Left ventricle myocardium inferior (tissue), 1 donor: Measurements from ENCODE around the gene ANXA5. TPM values are rescaled to one million over a fixed set of nuclear protein-coding genes. Genes with fewer than 3 reads are reported as not detected.
"Not testable (repeated sequence)": the region's sequence is repeated elsewhere in the genome, so short reads cannot be mapped to it uniquely, and the experiment has no call there.

ENCODE experiments used
- DNase-seq: peaks from one replicate; pipeline ENCODE4 v3.0.0-alpha.2; 2020
- H3K27ac ChIP-seq: fragments of 200-600 bp; replicated peaks from 2 replicates; pipeline ENCODE4 v1.8.0; 2021
- H3K27me3 ChIP-seq: fragments of 200-600 bp; 2 replicates; pipeline ENCODE4 v1.8.0; 2021; ENCODE audit warnings: low read depth
- H3K36me3 ChIP-seq: fragments of 200-600 bp; 2 replicates; pipeline ENCODE4 v1.8.0; 2021
- H3K4me1 ChIP-seq: fragments of 200-600 bp; 2 replicates; pipeline ENCODE4 v1.8.0; 2021
- H3K4me3 ChIP-seq: fragments of 200-600 bp; 2 replicates; pipeline ENCODE4 v1.8.0; 2021; ENCODE audit warnings: mild to moderate bottlenecking, moderate library complexity
- H3K9me3 ChIP-seq: fragments of 200-600 bp; replicated peaks from 2 replicates; pipeline ENCODE4 v1.8.0; 2021
- intact Hi-C: fragments of 100-400 bp; cut with micrococcal nuclease; formaldehyde crosslinking; loops from one replicate; pipeline ENCODE4 v1.11.0; 2022
- total RNA-seq: library from RNA; stranded (reverse); fragmentation: NEBNext Ultra II Directional; extraction: Animal tissue kit (Norgen Biotek cat#: 25700); gene quantifications from one replicate; pipeline ENCODE4 v1.2.1, GENCODE V29; 2021
- TF ChIP-seq, protein P1 (sequence below): fragments of 200-600 bp; IDR thresholded peaks from 2 replicates; pipeline ENCODE4 v1.8.0; 2021; ENCODE audit warnings: antibody characterized with exemption, mild to moderate bottlenecking, borderline replicate concordance
- donor health status: DM: no; HTN: yes; CAD: no; lungs with severe emphysema.

ANXA5 gene
- total RNA-seq, 1 donor from 2014 or later = 99.7 TPM

- TF ChIP-seq, protein P1, sequence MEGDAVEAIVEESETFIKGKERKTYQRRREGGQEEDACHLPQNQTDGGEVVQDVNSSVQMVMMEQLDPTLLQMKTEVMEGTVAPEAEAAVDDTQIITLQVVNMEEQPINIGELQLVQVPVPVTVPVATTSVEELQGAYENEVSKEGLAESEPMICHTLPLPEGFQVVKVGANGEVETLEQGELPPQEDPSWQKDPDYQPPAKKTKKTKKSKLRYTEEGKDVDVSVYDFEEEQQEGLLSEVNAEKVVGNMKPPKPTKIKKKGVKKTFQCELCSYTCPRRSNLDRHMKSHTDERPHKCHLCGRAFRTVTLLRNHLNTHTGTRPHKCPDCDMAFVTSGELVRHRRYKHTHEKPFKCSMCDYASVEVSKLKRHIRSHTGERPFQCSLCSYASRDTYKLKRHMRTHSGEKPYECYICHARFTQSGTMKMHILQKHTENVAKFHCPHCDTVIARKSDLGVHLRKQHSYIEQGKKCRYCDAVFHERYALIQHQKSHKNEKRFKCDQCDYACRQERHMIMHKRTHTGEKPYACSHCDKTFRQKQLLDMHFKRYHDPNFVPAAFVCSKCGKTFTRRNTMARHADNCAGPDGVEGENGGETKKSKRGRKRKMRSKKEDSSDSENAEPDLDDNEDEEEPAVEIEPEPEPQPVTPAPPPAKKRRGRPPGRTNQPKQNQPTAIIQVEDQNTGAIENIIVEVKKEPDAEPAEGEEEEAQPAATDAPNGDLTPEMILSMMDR = no peak
- DNase-seq = no peak
- Histone ChIP-seq H3K9me3 (no peaks in the 10 kb centered on the region), H3K36me3 (no peaks in the 10 kb centered on the region), H3K4me1 (peaks cover 28% of the 10 kb centered on the region), H3K27me3 (no peaks in the 10 kb centered on the region), H3K27ac (peak overlapping the region; percentile 11), H3K4me3 (no peak overlapping the region)
- intact Hi-C loops = no loop called here
Measured at GRCh38 chr4:121738780-121739535, 42.2 kb upstream of the ANXA5 start.

DNA sequence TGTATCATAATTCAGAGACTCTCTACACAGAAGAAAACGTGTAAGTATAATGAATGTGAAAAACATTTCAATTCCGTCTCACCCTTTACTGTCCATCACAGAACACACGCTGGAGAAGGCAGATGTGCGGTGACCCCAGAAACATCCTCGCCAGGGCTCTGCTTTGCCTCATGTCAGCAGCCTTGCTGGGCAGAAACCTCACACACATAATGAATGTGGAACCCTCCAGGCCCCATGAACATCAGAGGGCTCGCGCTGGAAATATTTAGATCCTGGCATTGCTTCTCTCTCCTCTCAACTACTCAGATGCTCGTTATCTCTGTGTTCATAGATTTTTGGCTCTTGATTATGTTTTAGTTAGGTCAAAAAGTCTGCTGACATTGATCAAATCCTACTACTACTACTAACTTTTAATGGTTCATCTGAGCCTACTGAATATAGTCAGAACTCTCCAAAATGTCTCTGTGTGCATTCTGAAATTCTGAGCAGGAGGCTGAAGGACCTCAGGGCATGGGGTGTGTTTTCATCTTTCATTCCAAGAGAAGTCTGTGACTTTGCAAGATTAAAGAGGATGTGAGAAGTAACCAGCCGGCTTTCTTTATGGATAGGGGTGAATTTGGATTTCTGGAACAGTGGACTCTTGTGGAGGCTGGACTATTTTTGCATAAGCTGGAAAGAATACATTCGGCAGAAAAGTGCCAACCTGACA is 41.2 kb upstream of the ANXA5 start:
- DNase-seq = no peak

GRCh38 chr4:121736735-121737351 is 40.1 kb upstream of the ANXA5 start:
- no peaks in the 10 kb centered on the region for H3K9me3 ChIP-seq
- no peaks in the 10 kb centered on the region for H3K36me3 ChIP-seq
- peaks cover 28% of the 10 kb centered on the region for H3K4me1 ChIP-seq
- no peak overlapping the region for H3K4me3 ChIP-seq
- TF ChIP-seq, protein P1 = peak; percentile 58
- no peaks in the 10 kb centered on the region for H3K27me3 ChIP-seq
- intact Hi-C loops = no loop called here
- no peak for DNase-seq
- no peak overlapping the region for H3K27ac ChIP-seq

More for the DNA sequence above, 41.2 kb upstream of the ANXA5 start:
- H3K27ac ChIP-seq = no peak overlapping the region
- H3K9me3 ChIP-seq = no peaks in the 10 kb centered on the region
- H3K4me3 ChIP-seq = no peak overlapping the region
- H3K4me1 ChIP-seq = peaks cover 28% of the 10 kb centered on the region
- TF ChIP-seq, protein P1 = no peak
- no peaks in the 10 kb centered on the region for H3K36me3 ChIP-seq
- intact Hi-C loops = no loop called here
- H3K27me3 ChIP-seq = no peaks in the 10 kb centered on the region

GRCh38 chr4:121734571-121734970 is 37.8 kb upstream of the ANXA5 start:
- TF ChIP-seq, protein P1 = no peak
- no peak for DNase-seq
- Histone ChIP-seq H3K27ac (no peak overlapping the region), H3K27me3 (no peaks in the 10 kb centered on the region), H3K4me3 (no peak overlapping the region), H3K36me3 (no peaks in the 10 kb centered on the region), H3K4me1 (peaks cover 16% of the 10 kb centered on the region), H3K9me3 (no peaks in the 10 kb centered on the region)
- intact Hi-C loops = no loop called here

DNA sequence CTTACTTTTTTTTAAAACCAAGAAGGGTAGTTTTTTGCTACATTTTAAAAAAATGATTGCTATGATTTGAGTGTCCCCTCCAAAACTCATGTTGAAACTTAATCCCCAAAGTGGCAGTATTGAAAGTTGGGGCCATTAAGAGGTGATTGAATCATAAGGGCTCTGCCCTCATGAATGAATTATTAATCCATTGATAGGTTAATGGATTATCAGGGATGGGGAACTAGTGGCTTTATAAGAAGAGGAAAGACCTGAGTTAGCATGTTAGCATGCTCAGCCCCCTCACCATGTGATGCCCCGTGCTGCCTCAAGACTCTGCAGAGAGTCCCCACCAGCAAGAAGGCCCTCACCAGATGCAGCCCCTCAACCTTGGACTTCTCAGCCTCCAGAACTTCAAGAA is 37.2 kb upstream of the ANXA5 start:
- Histone ChIP-seq H3K27me3 (no peaks in the 10 kb centered on the region), H3K36me3 (no peaks in the 10 kb centered on the region), H3K4me1 (peaks cover 11% of the 10 kb centered on the region), H3K9me3 (no peaks in the 10 kb centered on the region), H3K4me3 (no peak overlapping the region), H3K27ac (no peak overlapping the region)
- intact Hi-C loops = no loop called here
- no peak for DNase-seq
- TF ChIP-seq, protein P1 = no peak

DNA sequence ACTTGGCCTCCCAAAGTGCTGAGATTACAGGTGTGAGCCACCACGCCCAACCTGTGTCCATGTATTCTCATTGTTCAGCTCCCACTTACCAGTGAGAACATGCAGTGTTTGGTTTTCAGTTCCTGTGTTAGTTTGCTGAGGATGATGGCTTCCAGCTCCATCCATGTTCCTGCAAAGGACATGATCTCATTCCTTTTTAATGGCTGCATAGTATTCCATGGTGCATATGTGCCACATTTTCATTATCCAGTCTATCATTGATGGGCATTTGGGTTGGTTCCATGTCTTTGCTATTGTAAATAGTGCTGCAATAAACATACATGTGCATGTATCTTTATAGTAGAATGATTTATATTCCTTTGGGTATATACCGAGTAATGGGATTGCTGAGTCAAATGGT is 33.0 kb upstream of the ANXA5 start:
- not testable (repeated sequence) for H3K36me3 ChIP-seq, H3K27ac ChIP-seq, H3K9me3 ChIP-seq, H3K4me1 ChIP-seq, H3K4me3 ChIP-seq, H3K27me3 ChIP-seq, DNase-seq
- intact Hi-C loops = loop anchor here (5.0 kb wide), 2 partner anchors 267 to 357 kb away; no protein-coding TSS in a partner anchor
